HepG2 (cell line): ENCODE measurements around the gene EMID1. TPM values are rescaled to one million over a fixed set of nuclear protein-coding genes. Genes with fewer than 3 reads are reported as not detected.

Experiments
- ARNT ChIP-seq: fragments of 450-650 bp; IDR thresholded peaks from 2 replicates; pipeline ENCODE4 v1.6.1; 2017
- CEBPZ ChIP-seq: IDR thresholded peaks from 2 replicates; pipeline ENCODE4 v1.6.1; 2012; ENCODE audit warnings: low read length, improper control_type of control experiment
- HNRNPK ChIP-seq: fragments of 200-400 bp; formaldehyde crosslinking; IDR thresholded peaks from 2 replicates; pipeline ENCODE4 v1.6.1; 2018; ENCODE audit warnings: low read length, low read depth, moderate library complexity, mild to moderate bottlenecking; ENCODE audit not compliant: poor library complexity, severe bottlenecking
- HOXA9 ChIP-seq: sonication (generic); formaldehyde crosslinking; IDR thresholded peaks from 2 replicates; pipeline ENCODE4 v1.8.1; 2022; ENCODE audit warnings: missing genetic modification reagents, mild to moderate bottlenecking, moderate library complexity, borderline replicate concordance
- NFAT5 ChIP-seq: sonication (generic); formaldehyde crosslinking; IDR thresholded peaks from 2 replicates; pipeline ENCODE4 v1.4.0; 2020; ENCODE audit warnings: missing genetic modification reagents
- ONECUT2 ChIP-seq: sonication (generic); formaldehyde crosslinking; IDR thresholded peaks from 2 replicates; pipeline ENCODE4 v1.4.0; 2020; ENCODE audit warnings: missing genetic modification reagents
- RARA ChIP-seq: IDR thresholded peaks from 2 replicates; pipeline ENCODE4 v1.6.1; 2016; ENCODE audit warnings: missing genetic modification reagents, missing compliant biosample characterization
- THRA ChIP-seq: sonication (generic); formaldehyde crosslinking; IDR thresholded peaks from 2 replicates; pipeline ENCODE4 v1.4.0; 2020; ENCODE audit warnings: missing genetic modification reagents, borderline replicate concordance
- ZBTB37 ChIP-seq: sonication (generic); formaldehyde crosslinking; IDR thresholded peaks from 2 replicates; pipeline ENCODE4 v1.4.0; 2020; ENCODE audit warnings: mild to moderate bottlenecking, missing genetic modification reagents
- ZBTB44 ChIP-seq: sonication (generic); formaldehyde crosslinking; IDR thresholded peaks from 2 replicates; pipeline ENCODE4 v1.4.0; 2020; ENCODE audit warnings: missing genetic modification reagents
- ZNF33B ChIP-seq: sonication (generic); formaldehyde crosslinking; IDR thresholded peaks from 2 replicates; pipeline ENCODE4 v1.5.1; 2020; ENCODE audit warnings: mild to moderate bottlenecking, missing genetic modification reagents
- ZNF367 ChIP-seq: sonication (generic); formaldehyde crosslinking; IDR thresholded peaks from 2 replicates; pipeline ENCODE4 v1.4.0; 2020; ENCODE audit warnings: missing genetic modification reagents, borderline replicate concordance
- polyA plus RNA-seq, 8 experiments: library from polyadenylated mRNA; depleted of rRNA in 3 of 8; stranded (reverse) in 7 of 8; unstranded in 1 of 8; fragments of >200 nt; fragmentation: Illumina TruSeq in 4 of 8; extraction: Trizol in 4 of 8; gene quantifications; 2 replicates each; pipeline versions ENCODE4 v1.2.1 to v1.2.3, GENCODE V29; 2011 to 2016; ENCODE audit warnings: low read depth in 4 of 8, missing spikeins in 1 of 8, mixed read lengths in 1 of 8; ENCODE audit not compliant: insufficient read depth in 1 of 8
- total RNA-seq, 5 experiments: library from RNA; depleted of rRNA; stranded (reverse); fragments of >200 nt; fragmentation: Illumina TruSeq; extraction: Trizol; gene quantifications; 2 replicates each; pipeline ENCODE4 v1.2.3, GENCODE V29; 2016; ENCODE audit warnings: low read depth in 1 of 5

Gene EMID1
- total and polyA plus RNA-seq, 2 of the 13 experiments (the other 11 are each of a cell fraction or from before 2014, with no cell fraction given) = 0.45 to 0.82 TPM

GRCh38 chr22:29219881-29220670, 14.4 kb downstream of the EMID1 start (continued):
- no peak for TF ChIP-seq THRA
- TF ChIP-seq NFAT5 (CRISPR knock-in tag) = no peak
- no peak for TF ChIP-seq ZBTB37 (CRISPR knock-in tag)
- no peak for TF ChIP-seq ARNT
- no peak for TF ChIP-seq ONECUT2 (CRISPR knock-in tag)
- TF ChIP-seq CEBPZ = no peak
- TF ChIP-seq RARA = 0 out of 2 replicates have a peak, but pooled peaks have one; percentile 22
- no peak for TF ChIP-seq ZNF33B
- TF ChIP-seq HOXA9 (CRISPR knock-in tag) = no peak
- no peak for TF ChIP-seq ZBTB44 (CRISPR knock-in tag)
- no peak for TF ChIP-seq HNRNPK
- TF ChIP-seq ZNF367 (CRISPR knock-in tag) = no peak
